GM21576 (cell line): ENCODE measurements around the gene PDCD7.
"Not testable (repeated sequence)": the region's sequence is repeated elsewhere in the genome, so short reads cannot be mapped to it uniquely, and the experiment has no call there.

ENCODE experiments used
- ATAC-seq: cut with Tn5 transposase; IDR thresholded peaks from one replicate; pipeline ENCODE4 v1.9.1; 2021; ENCODE audit warnings: mild to moderate bottlenecking, moderate library complexity; ENCODE audit not compliant: unreplicated experiment

Gene PDCD7

DNA sequence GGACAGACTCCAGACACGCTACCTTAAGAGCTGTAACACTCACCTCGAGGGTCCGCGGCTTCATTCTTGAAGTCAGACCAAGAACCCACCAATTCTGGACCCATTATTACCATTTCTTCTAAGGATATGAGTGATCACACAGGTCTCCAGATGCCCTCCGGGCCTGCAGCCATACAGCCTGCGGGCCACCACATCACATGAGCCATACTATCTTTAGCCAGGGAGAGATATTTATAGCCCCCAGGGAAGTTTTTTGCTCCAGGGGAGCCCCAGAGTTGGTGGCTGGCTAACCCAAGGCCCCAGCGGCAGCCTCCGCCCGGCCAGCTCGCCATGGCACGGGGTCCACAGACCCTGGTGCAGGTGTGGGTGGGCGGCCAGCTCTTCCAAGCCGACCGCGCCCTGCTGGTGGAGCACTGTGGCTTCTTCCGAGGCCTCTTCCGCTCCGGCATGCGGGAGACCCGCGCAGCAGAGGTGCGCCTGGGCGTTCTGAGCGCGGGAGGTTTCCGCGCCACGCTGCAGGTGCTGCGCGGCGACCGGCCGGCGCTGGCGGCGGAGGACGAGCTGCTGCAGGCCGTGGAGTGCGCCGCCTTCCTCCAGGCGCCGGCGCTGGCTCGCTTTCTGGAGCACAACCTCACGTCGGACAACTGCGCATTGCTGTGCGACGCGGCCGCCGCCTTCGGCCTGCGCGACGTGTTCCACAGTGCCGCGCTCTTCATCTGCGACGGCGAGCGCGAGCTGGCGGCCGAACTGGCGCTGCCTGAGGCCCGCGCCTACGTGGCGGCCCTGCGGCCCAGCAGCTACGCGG lies 56.9 kb downstream of the PDCD7 start, which contains the start of gene KBTBD13:
Gene KBTBD13, plus strand, starts transcription at position 261 of the 805 bp plus-strand sequence. Its CDS starts 70 bp downstream, at position 331.
- no peak for ATAC-seq

DNA sequence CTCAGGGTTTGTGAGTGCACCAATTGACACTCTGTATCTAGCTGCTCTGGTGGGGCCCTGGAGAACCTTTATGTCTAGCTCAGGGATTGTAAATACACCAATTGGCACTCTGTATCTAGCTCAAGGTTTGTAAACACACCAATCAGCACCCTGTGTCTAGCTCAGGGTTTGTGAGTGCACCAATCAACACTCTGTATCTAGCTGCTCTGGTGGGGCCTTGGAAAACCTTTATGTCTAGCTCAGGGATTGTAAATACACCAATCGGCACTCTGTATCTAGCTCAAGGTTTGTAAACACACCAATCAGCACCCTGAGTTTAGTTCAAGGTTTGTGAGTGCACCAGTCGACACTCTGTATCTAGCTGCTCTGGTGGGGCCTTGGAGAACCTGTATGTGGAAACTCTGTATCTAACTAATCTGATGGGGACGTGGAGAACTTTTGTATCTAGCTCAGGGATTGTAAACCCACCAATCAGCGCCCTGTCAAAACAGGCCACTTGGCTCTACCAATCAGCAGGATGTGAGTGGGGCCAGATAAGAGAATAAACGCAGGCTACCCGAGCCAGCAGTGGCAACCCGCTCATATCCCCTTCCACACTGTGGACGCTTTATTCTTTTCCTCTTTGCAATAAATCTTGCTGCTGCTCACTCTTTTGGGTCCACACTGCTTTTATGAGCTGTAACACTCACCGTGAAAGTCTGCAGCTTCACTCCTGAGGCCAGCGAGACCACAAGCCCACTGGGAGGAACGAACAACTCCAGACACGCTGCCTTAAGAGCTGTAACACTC lies 57.8 kb downstream of the PDCD7 start:
- ATAC-seq: not testable (repeated sequence)

DNA sequence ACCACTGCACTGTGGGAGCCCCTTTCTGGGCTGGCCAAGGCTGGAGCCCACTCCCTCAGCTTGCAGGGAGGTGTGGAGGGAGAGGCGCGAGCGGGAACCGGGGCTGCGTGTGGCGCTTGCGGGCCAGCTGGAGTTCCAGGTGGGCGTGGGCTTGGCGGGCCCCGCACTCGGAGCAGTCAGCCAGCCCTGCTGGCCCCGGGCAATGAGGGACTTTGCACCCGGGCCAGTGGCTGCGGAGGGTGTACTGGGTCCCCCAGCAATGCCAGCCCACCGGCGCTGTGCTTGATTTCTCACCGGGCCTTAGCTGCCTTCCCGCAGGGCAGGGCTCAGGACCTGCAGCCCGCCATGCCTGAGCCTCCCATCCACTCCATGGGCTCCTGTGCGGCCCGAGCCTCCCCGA lies 58.7 kb downstream of the PDCD7 start:
- ATAC-seq: not testable (repeated sequence)

DNA sequence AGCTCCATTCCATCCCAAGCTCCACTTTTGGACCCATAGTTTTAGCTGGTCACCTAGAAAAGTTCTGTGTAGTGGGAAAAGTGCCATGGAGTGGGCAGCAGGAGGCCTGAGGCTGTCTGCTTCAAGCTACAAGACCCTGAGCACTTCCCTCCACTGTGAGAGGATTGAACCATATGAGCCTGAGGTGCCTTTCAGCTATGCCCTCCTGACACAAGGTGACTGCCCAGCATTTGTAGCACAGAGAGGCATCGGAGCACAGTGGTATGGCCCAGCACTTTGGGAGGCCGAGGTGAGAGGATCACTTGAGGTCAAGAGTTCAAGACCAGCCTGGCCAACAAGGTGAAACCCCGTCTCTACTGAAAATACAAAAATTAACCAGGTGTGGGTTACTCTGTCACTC lies 61.0 kb downstream of the PDCD7 start:
- no peak for ATAC-seq

DNA sequence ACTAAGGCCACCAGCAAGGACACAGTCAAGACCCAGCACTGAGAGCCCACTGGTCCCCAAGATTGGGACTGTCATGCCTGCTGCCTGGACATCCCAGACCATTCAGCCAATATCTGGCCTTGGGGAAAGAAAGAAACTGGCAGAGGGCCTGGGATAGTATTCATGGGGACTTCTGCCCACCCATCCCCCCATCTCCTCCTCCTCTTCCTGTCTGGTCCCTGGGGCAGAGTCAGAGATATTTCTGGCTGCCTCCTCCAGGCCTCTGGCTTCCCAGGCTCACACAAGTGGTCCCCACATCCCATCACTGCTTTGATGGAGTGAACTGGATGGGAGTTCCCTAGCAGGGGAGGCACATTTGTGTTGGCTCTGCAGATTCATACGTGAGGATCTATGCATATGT lies 61.6 kb downstream of the PDCD7 start:
- no peak for ATAC-seq

DNA sequence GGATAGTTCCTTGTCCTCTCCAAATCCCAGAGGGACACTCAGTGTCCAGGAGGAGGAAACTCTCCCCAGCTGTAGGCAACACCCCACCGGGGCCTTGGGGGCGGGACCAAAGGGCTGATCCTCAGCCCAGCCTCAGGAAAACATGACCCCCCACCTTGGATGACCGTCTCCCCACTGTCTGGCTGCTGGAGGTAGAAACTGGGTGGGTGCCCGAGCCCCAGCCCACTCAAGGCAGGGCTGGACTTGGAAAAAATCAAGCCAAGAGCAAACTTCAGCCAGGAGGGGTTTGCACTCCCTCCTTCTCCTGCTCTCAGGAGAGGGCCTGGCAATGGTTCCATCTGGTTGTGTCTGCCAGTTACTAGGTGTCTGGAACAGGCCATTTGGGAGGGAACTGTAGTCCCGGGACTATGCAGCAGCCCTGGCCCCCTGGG lies 62.2 kb downstream of the PDCD7 start:
- ATAC-seq: no peak

DNA sequence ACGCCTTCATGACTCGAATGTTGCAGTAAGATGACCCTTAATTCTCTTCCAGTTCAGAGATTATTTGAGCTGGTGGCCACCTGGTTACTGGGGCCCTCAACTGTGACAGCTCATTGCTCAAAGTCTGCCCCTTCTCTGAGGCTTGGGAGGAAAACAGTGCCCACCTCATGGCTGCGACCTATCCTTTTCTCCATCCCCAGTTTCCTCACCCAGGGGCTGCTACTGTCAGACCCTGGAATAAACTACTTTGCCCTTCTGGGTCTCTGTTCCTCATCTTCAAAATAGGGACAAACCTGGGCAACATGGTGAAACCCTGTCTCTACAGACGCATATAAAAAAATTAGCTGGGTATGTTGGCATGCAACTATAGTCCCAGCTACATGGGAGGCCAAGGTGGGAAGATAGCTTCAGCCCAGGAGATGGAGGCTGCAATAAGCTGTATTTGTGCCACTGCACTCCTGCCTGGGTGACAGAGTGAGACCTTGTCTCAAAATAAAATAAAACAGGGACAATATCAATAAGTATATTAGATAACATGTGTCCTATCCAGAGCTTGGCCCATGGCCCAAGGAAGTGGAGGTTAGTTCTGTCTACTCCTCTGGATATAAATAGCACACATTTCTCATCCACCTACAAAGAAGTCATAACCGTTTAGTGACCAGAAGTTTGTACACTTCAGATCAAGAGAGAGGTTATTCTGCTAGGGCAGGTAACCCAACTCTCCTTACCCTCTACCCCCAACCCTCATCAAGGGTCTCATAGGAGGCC lies 63.6 kb downstream of the PDCD7 start:
- no peak for ATAC-seq

DNA sequence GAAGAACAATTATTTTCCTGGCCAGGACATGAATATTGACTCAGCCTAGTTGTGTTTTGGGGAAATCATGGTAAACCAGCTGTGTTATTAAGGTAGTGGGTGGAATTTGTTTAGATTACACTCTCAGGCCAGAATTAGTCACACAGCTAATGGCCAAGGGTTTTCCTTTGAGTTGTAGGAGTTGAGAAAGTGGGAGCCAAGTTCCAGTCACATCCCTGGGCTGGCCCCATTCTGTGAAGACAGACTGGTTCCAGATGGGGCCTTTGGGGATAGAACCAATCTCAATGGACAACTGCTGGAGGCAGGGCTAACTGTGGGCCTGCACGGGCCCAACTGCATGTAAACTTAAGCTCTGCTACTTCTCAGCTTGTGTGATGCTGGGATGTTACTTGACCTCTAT lies 64.4 kb downstream of the PDCD7 start:
- no peak for ATAC-seq

DNA sequence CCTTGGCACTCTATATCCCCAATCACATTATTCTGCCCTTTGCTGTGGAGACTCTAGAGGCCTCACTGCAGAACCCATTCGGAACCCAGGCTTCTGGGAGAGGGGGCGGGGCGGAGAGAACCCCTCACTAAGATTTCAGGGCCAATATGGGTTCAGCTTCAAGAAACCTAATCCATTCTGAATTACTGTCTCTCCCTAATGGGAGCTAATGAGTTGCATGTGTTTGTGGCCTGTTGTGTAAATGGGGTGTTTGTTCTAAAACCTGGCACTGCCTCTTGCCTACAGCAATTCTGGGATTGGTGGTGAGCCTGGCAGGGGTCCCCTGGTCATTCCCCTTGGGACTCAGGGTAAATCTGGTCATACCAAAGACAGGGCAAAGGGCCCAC lies 65.2 kb downstream of the PDCD7 start:
- no peak for ATAC-seq

DNA sequence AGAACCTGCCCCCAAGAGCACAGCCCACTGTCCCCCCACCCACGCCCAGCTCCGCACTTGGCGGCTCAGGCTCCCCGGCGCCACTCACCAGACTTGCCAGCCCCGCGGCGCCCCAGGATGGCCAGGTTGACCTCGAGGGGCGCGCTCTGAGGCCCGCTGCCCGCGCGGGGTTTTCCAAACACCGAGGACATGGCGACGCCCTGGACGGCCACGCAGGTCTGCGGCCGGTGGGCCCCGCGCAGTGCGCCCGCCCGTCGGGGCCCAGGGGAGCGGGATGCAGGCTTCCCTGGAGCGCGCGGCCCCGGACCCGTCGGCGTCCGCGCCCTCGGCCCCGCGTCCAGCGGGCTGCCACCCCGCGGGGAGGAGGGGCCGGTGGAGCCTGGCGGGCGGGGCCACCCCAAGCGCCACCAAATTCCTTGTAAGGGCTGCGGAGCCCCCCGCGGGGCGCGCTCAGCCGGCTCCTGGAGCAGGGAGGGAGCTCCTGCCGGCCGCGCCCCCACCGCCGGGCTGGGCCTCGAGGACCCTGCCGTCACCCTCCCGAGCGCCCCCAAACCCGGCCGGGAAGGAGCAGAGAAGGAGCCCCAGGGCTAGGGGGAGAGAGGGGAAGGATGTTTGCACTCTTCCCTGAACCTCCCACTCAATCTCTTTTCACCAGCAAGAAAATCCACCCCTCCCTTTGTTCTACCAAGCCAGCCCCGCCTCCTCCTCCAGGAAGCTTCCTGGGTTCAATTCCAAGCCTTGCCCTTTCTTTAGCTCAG lies 65.8 kb downstream of the PDCD7 start, which contains the start of gene RASL12:
Gene RASL12, minus strand, starts transcription at position 347 of the 758 bp plus-strand sequence. Its CDS starts 156 bp downstream, at position 191.
- ATAC-seq: no peak
